A172 (cell line): ENCODE results near the gene PCNA. TPM values are rescaled to one million over a fixed set of nuclear protein-coding genes. Genes with fewer than 3 reads are reported as not detected.
"Not testable (repeated sequence)": the region's sequence is repeated elsewhere in the genome, so short reads cannot be mapped to it uniquely, and the experiment has no call there.

ENCODE experiments used
- DNase-seq: peaks from one replicate; pipeline ENCODE4 v3.0.0-alpha.2; 2015; ENCODE audit warnings: low spot score
- total RNA-seq: library from RNA; depleted of rRNA; stranded (reverse); fragments of >200 nt; shearing (Covaris generic); gene quantifications from 2 replicates; pipeline ENCODE4 v1.2.3, GENCODE V29; 2014

The PCNA gene
- total RNA-seq, 1 experiment from 2014 or later = 524 TPM

DNA sequence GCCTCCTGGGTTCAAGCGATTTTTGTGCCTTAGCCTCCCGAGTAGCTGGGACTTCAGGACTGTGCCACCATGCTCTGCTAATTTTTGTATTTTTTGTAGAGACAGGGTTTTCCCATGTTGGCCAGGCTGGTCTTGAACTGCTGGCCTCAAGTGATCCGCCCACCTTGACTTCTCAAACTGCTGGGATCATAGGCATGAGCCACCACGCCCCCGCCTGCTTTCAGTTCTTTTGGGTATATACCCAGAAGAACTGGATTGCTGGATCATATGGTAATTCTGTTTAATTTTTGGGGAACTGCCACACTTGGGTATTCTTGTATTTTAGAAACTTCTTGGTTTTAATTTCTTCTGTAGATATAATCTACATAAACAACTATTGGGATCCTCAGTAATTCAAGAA lies 24.1 kb upstream of the PCNA start:
- no peak for DNase-seq

GRCh38 chr20:5141615-5142014 lies 21.9 kb upstream of the PCNA start:
- DNase-seq = no peak

GRCh38 chr20:5140195-5140594 lies 20.4 kb upstream of the PCNA start:
- no peak for DNase-seq

DNA sequence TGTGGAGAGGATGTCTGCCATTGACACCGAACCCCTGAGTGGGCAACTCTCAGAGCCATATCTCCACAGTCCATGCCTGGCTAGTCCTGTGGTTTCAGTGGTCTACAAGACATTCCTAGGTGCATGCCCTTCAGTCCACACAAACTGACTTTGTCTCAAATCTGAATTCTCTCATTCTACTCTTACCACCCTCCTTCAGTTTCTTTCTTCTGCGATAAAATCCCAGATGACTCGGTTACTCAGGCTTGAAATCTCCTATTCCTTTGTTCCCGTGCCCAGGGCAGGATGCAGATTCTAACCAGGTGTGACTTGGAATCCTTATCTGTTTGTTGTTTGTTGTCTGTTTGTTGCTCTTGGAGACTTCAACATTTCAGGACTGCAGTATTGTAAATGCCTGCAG lies 16.3 kb upstream of the PCNA start:
- no peak for DNase-seq

DNA sequence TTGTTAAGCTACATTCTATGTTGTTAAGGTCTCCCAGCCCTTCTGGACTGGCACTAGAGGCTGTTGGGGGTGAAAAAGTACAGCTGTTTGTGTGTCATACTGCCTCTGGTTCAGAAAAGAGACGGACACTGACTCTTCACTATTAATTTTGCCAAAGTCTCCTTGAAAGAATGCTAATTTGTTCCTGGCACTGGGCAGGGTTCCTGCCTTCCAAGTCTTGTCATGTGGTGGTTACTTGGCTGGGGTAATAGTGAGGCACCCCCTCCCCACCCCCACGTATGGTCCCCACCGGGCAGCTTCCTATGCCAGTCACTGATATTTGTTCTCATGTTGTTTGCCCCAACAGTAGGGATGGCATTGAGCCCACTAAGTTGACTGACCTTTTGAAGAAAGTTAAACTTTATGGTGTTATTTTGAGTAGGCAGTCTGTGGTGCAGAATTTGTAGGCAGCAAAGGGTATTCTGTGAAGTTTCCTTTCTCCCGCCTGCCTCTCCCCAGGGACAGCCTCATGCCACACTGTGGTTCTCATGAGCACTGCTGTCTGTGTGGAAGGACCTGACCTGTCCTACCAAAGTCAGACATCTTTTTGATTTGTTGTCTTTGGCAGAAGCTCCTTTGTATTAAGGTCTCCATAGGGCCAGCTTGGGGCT lies 15.7 kb upstream of the PCNA start:
- DNase-seq = no peak

DNA sequence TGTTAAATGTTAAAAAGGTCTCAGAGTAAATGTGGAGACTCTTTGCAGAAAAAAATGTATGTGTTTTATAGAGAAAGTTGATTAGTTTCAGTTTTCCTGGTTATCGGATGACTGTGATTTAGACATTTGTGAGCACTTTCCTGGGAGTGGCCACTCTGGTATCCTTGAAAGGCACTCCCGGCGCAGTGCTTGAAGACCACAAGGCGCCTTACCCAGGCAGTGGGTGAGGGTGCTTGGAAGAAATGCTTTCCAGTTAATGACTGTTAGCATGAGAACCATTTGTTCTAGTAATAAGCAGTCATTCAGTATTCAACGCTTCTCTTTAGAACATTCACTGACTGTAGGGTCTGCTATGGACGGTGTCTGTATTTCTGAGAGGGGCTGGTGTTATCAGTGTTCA lies 14.2 kb upstream of the PCNA start:
- no peak for DNase-seq

DNA sequence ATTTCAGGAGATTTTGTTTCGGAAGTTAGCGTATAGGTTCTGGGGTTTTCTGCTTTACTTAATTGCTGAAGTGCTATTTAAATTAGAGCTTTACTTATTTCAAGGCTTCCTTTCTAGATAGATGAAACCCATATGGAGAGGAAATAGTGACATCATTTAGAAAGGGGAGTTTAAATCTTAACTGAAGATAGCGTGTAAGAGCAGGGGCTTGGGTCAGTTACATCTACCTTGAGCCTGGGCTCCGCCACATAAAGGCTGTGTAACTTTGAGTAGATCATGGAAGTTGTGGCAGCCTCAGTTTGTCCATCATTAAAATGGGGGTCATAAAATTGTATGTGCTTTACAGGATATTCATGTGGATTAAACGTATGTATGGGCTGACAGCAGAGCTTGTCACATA lies 11.7 kb upstream of the PCNA start:
- no peak for DNase-seq

DNA sequence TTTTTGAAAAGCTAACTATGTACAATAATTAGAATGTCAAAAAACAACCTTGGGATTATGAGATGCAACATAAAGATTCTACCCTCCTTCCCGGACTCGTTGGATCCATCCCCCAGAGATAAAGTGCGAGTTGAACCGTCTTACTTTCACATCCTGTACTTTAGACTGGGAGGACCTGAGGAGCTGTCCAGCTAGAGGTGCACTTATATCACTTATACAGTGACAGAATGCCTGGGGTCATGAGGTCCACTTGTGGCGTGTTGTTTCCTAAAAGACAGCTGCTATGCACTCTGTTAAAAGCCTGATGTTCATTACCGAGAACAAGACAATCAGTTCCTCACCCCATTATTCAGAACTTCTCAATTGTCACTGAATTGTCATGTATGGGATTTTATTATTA lies 9.1 kb upstream of the PCNA start:
- no peak for DNase-seq

DNA sequence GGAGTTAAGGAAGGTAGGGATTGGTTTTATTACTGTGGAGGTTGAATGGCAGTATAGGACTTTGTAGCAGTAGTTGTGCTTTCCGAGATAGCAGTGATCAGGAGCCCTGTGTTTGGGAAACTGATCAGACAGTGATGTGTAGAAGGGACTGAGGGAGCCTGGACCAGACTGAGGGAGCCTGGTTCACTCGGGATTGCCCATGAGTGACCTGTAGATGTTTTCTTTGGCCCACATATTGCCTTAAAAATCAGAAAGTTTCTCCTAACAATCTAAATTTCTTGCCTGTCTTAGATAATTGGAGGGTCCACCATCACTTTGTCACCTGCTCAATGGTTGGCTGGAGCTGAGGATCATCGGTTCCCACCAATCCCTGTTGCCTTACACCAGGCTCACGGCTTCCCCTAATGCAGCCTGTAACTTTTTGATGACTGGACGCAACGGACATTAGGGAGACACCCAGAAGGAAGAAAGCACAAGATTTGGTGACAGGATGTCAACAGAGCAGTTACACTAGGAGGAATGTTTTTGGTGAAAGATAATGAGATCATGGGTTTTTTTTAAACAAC lies 8.2 kb upstream of the PCNA start:
- no peak for DNase-seq

GRCh38 chr20:5127204-5127858 lies 7.6 kb upstream of the PCNA start:
- peak; percentile 56 for DNase-seq

DNA sequence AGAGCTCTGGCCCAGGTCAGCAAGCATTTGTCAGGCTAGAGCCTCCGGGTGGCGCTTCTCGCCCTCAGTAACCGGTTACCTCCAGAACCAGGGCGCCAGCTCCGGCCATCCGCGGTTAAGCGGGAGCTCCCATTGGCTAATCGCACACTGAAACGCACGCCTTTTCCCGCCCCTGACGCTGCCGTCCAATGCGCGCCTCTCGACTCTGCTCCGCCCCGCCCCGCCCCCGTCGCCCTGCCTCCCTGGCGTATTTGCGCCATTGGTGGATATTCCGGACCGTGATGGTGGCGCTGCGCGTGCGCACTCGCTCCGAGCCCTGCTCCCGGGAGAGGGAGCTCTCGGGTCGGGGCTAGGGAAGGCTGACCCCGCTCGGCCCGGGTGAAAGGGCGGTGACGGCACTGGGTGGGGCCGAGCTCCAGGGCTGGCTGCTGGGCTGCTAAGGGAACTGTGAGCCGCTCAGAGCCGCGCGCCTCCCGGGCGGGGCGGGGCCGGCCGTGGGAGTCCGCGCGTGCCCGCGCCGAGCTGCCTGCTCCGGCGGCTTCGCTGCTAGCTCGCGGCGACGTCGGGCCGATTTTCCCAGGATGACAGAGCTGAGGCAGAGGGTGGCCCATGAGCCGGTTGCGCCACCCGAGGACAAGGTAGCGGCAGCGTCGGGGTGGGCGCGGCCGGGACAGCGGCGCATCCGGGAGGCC lies 6.9 kb upstream of the PCNA start, which contains the start of gene CDS2:
Gene CDS2 (plus strand): TSS at position 497 of the 692 bp plus-strand sequence. CDS start 85 bp downstream, at position 582.
- DNase-seq = peak; percentile 99

DNA sequence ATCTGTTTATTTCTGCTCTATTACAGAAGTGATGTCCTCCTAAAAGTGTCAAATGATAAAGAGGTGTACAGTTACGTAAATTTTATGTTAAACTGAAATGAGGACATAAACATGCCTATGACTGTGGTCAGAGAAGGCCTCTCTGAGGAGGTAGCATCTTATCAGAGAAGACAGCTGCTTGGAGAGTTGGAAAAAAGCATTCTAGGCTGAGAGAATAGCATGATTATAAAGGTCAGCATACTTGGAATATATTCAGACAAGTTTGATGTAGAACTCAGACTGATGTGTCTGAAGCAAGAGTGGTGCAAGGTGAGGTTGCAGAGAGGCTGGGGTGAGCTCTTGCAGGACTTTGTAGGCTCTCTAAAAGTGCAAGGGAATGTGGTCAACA lies 3.1 kb upstream of the PCNA start:
- DNase-seq = no peak

- DNase-seq = no peak
These were observed 373 bp upstream of the PCNA start for GRCh38 chr20:5120185-5120476.

DNA sequence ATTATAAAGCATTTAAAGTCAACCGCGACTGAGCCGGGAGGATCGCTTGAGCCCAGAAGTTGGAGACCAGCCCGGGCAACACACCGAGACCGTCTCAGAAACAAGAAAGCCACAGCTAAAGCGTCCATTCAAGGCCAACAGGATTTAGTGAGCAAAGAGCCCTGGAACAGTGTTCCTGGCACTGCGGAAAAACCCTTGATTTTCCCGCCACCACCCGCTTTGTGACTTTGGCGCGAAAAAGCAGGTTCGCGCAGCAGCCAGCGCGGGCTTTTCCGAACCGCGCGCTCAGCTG lies 669 bp downstream of the PCNA start:
- DNase-seq = no peak

GRCh38 chr20:5118220-5119142 lies 1.3 kb downstream of the PCNA start:
- DNase-seq = no peak

- DNase-seq = no peak
These were observed 2.9 kb downstream of the PCNA start for GRCh38 chr20:5116875-5117274.

DNA sequence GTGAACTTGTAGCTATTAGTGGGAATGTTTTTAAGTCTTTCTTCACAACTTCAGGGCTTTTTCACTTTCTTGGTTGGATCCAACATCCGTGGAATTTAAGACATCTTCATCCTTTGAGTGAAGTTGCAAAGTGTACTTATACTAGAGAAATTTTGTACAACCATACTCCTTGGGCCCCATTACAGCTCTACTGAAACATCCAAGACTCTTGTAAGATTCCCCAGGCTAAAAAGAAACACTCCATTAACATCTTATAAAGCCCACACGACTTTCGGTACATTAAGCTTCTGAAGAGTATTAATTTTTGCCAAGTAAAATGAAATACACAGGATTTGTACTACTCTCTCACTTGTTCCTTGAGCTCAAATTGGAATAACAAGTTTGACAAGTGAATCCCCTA lies 5.4 kb downstream of the PCNA start:
- DNase-seq = no peak

DNA sequence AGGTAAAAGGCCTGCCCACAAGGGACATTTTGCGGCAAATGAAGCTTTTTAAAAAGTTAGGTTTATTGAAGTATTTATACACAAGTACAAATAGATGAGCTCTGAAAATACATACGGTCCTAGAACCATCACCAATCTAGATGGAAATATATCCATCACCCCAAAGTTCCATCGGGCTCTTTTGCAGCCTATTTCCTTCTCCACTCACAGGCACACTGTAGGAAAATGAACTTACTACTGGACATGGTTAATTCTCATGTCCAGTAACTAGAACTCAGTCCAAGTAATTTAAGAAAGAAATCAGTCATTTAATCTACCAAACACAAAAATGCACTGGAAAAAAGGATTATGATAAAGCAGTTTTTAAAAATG lies 6.2 kb downstream of the PCNA start:
- no peak for DNase-seq

GRCh38 chr20:5109276-5109675 lies 10.5 kb downstream of the PCNA start:
- DNase-seq = no peak

DNA sequence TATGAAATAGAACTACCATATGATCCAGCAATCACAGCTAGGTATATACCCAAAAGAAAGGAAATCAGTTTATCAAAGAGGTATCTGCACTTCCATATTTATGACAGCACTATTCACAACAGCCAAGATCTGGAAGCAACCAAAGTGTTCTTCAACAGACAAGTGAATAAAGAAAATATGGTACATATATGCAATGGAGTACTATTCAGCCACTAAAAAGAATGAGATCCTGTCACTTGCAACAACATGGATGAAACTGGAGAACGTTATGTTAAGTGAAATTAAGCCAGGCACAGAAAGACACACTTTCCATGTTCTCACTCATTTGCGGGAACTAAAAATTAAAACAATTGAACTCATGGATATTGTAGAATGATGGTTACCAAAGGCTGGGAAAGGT lies 15.3 kb downstream of the PCNA start:
- no peak for DNase-seq

GRCh38 chr20:5100684-5101347 lies 18.9 kb downstream of the PCNA start:
- DNase-seq = peak; percentile 78

- not testable (repeated sequence) for DNase-seq
These were observed 19.8 kb downstream of the PCNA start for GRCh38 chr20:5099909-5100308.
